Measurements from ENCODE around the gene TXNDC5. TPM values are rescaled to one million over a fixed set of nuclear protein-coding genes. Genes with fewer than 3 reads are reported as not detected.
"Not testable (repeated sequence)": the region's sequence is repeated elsewhere in the genome, so short reads cannot be mapped to it uniquely, and the experiment has no call there.

Gene TXNDC5
- total RNA-seq, 1 experiment from 2014 or later, result 373 TPM

DNA sequence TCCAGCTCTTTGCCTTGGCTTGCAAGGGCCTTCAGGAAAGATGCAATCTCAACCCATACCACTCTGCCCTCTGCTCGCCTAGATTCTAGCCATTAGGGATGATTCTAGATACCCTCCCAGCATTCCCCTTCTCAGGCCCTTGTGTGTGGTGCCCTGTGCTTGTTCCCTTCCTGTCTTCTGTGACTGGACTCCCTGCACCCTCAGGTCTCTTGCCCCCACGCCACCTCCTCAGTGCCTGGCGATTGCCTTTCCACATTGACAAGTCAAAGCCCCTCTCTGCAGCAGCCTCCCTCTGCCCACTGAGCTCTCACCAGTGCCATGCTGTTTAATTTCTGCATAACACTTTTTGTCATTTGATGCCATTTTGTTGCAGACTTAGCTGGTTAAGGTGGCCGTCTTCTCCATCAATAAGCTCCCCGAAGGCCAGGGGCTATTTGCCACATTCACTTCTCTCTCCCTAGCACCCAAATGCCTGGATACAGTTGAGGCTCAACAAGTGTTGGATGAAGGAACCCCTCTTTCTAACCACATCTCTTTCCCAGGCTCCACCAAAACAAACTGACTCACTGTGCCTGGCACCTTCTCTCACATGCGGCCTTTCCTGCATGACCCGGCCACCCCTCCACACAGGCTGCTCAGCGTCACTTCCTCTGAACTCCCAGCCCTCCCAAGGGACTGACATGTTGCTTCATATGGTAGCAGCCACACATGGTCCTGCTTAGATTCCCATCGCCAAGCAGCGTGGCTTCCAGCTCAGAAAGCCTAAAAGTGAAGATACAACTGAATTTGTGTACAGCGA is 4.6 kb upstream of the TXNDC5 start:
- DNase-seq (ENCODE audit: low read depth), result peak; percentile 82

GRCh38 chr6:7914311-7914710 is 3.7 kb upstream of the TXNDC5 start:
- no peak for DNase-seq (ENCODE audit: low read depth)

DNA sequence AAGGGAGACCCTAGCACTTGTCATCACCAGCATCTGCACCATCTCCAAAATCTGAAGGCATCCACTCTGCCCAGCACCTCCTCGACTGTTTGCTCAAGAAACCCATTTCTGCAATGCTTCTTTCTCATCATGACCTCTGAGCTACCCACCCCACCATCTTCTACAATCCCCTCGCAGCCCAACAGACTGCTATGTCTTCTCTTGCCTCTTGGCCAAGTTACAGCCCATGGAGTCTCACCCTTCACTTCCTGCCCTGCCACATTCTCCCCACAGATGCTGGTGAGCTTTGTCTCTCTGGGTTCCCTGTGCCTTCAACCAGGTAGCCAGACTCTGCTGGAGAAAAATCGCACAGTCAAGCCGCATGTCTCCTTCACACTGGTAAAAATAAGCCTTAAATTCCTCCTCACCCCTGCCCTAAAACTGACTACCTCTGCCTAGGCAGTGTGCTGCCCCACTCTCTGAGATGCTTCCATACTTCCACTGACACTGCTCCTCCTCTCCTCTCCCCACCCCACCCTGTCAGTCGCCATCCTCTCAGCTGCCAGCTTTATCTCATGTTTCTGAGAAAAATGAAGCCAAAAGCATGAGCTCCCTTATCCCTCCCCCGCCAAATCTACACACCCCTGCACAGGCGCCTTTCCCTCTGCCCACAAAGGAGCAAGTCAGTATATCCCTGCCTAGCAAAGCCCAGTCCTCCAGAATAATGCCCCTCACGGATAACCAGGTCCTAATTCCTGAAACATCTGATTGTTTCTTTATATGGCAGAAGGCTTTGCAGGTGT is 2.3 kb upstream of the TXNDC5 start:
- DNase-seq (ENCODE audit: low read depth), result no peak

DNA sequence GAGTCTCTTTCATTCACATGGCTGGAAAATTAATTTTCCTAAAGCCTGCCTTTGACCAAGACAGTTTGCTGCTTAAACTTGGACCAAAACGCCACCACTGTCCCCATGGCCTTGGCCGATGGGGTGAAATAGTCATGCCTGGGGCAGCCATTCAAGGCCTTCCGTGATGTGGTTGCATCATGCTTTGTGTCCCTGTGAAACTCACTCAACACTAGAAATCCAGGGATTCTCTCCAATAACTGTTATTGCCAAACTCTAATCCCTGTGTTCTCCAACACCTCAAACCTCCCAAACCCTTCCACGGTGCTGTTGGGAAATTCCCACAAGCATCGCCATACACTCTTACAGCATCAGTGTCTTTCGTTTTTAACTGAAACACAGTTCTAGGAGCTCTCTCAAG is 1.4 kb upstream of the TXNDC5 start:
- no peak for DNase-seq (ENCODE audit: low read depth)

DNA sequence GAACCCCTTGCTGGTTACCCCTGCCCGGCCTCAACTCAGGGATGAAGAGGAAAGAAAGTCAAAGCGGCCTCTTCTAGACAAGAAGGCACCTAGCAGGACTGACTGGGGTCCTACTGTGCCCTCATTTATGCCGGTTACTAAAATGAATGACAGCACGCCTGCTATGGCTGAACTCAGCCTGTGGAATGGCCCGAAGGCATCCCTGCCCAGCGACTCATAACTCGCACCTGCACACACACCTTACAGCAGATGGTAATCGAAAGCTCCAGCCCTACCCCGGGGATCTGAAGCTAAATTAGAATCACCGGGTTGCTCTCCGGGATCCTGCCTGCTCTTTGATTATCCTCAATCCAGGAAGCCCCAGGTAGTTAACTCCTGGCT is 747 bp upstream of the TXNDC5 start:
- DNase-seq (ENCODE audit: low read depth), result no peak

GRCh38 chr6:7910298-7910653 is 312 bp downstream of the TXNDC5 start:
- no peak for DNase-seq (ENCODE audit: low read depth)

DNA sequence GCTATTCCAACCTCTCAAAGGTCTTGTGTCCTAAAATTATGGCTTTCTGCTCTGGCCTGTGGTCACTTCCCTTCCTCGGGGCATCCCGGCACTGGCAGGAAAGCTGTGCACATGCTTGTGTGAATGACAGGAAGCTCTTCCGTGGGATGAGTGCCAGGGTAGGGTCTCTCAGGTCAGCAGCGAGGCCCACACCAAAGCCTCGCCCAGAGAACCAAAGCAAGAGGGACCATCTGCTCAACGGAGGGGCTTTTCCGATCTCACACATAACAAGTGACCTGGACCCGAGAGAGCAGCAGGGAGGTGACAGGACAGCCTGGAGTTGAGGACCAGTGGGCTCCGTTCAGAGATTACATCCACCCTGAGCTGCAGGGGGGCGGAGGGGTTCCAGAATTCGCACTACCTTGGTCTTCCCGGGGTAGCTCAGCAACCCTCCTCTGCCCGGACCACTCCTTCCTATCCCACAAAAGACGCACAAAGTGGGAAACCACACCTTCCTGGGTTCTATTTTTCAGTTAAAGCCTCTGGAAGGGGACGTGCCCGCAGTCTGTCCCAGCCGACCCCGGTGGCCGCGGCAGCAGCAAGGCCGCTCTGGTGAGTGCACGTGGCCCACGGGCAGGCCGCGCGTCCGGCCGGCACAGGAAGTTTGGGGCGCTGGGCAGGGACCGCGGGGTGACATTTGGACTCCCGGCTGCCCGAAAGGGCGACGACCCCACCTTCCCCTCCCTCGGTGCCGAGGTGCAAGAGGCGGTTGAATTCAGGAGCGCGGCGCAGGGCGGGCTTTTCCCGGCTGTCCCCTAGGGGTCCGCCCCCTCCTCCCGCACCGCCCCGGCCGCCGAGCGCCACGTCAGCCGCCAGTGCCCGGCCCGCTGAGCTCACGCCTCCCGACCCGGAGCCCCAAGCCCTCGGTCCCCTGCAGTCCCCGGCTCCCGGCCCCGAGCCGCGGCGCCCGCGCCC is 988 bp downstream of the TXNDC5 start:
- peak; percentile 81 for DNase-seq (ENCODE audit: low read depth)

DNA sequence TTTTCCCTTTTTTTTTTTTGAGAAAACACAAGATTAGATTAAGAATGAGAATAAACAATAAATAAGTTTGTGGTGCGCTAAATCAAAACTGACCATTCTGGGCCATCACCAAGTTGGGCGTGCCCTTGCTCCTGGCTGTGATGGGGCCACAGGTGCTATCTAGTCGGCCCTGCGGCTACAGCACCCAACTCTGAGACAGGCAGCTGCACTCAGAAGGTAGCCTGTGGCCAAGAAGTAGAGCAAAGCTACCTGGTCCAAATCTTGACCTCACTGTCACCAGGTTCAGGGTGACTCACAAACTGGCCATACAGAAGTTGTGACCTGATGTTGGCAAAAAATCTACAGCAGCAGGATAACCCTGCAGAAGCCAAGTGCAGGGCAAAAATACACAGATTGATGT is 3.4 kb downstream of the TXNDC5 start:
- DNase-seq (ENCODE audit: low read depth), result no peak

DNA sequence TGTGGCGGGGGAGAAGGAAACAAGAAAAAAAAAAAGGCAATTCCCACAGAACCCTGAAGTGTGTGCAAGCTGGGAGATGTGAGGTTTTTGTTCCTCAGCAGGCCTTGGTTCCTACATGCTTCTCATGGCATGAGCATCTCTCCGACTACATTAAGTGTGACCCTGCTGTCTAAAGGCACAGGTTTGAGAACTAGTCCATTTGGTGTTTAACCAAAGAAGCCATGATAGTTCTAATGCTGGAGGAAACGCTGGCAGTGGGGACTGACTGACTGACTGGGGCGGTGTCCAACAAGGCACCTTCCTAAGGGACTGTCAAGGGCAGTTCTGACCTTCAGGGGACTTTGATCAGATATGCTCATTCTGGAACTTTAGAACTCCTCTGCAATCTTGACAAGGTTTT is 3.8 kb downstream of the TXNDC5 start:
- DNase-seq (ENCODE audit: low read depth), result no peak

- DNase-seq (ENCODE audit: low read depth), result no peak
Measured at GRCh38 chr6:7905416-7905815, 5.2 kb downstream of the TXNDC5 start.

DNA sequence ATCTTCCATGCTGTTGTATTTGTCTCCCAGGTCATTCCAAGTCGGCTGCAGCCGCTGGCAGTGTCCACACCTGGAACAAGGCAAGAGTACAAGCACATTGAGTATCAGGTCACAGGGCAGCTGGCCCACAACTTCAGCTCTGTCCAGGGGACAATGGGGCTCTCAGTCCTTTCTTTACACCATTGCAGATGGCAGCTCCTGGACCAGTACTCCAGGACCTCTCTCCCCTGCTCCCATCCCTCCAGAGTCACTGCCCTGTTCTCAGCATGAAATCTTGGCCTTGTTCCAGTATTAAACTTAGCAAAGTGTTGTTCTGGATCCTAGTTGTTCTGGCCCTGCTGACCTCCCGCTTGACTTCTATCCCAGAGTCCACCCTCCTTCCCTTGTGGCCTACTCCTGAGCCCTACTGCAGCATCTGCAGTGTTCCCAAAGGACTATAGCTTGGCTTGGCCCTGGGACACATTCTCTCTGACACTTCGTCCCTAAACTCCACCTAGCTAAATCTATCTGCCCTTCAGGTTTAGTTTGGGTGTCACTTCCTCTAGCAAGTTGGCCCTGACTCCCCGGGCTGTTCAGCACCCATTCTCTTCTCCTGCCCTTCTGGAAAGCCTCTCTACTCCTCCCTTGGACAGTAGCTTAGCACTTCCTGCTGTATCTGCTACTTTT is 5.8 kb downstream of the TXNDC5 start:
- DNase-seq (ENCODE audit: low read depth), result no peak

DNA sequence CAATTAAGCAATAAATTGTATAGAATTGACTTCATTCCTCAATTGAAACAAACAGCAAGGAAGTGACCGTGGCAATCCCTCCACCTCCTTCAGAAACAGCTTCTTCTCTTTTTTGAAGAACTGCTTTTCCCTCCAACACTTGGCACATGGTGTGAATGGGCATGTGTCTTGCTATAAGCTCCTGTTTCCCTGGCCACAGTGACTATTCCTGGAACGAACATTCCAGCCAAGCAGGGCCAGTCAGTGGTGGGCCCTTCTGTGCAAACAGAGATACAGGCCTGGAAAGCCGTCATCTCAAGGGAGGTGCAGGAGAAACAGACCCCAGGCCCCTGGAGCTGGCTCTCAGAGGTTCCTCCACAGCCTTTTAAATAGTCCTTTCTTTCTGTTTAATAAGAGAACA is 6.9 kb downstream of the TXNDC5 start:
- no peak for DNase-seq (ENCODE audit: low read depth)

GRCh38 chr6:7902867-7903266 is 7.7 kb downstream of the TXNDC5 start:
- no peak for DNase-seq (ENCODE audit: low read depth)

DNA sequence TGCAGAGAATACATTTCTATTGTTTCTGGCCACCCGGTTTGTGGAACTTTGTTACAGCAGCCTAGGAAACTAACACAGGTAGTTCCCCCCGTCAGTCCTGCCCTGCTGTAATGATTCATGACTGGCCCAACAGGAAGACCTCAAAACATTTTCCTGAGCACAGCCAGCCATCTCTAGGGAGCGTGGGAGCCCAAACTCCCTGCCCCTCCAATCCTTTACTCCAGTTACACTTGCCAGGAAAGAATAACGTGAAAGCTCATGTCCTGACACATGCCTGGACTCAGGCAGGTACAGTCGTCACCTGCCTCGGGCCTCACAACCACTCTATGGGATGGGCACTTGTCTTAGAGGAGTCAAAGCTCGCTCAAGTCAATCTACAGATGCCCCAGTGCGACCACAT is 8.4 kb downstream of the TXNDC5 start:
- DNase-seq (ENCODE audit: low read depth), result no peak

GRCh38 chr6:7901780-7902179 is 8.8 kb downstream of the TXNDC5 start:
- no peak for DNase-seq (ENCODE audit: low read depth)

GRCh38 chr6:7901056-7901455 is 9.5 kb downstream of the TXNDC5 start:
- DNase-seq (ENCODE audit: low read depth), result no peak

DNA sequence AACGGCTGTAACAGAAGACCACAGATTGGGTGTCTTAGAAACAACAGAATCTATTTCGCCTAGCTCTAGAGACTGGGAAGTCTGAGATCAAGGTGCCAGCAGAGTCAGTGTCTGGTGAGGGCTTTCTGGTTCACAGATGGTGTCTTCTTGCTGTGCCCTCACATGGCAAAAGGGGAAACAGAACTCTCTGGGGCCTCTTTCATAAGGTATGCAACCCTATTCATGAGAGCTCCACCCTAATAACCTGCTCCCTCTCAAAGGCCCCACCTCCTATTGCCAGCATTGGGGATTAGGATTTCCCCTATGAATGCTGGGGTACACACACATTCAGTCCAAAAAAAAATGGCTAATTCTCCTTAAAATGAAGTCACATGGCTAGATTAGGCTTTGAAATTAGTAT is 10.0 kb downstream of the TXNDC5 start:
- no peak for DNase-seq (ENCODE audit: low read depth)

DNA sequence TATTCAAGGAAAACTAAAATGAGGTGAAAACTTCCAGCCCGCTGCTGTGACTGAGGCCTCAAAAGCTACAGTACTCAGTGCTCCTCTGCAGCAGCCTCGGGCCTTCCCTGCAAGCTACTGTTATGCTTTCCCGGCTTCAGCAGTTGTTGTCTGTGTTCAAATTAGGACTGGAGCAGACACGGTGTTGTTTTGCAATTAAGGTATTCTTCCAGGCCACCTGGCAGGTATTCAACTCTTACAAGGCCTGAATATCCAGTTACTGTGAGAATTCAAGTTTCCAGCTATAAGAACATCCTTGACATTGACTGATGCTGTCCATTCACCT is 10.7 kb downstream of the TXNDC5 start:
- DNase-seq (ENCODE audit: low read depth), result no peak

DNA sequence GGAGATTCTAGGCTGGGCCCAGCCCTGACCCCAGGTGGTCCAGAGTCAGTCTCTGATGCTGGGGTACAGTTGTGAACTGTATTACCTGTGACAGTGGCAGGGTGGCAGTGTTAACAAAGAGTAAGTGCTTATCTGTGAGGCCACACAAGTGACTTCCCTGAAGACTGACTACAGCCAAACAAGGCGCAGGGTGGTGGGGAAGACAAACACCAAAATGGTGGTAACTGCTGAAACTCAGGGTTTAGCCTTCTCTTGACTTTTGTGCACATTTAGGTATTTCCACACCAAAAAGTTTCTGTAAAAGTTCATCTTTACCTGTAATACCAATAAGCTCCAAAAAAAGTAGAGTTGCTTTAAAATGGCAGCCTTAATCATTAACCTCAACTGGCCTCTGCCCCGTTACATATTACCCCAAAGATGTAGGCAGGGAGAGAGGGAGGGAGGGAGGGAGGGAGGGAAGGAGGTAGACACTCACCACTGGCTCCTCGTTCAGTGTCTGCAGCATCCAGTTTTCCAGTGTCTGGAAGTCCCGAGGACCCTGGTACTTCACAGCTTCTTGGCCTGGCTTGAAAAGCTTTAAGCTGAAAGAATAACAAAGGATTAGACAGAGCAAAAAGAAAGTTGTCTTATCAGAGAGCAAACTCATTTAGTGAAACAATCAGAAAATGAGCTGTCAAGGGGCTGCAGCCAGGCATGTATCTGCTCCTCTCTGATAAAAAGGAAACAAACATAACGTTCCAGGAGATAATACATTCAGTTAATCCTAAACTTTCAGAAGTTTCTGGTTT is 11.3 kb downstream of the TXNDC5 start:
- no peak for DNase-seq (ENCODE audit: low read depth)

GRCh38 chr6:7898193-7898586 is 12.4 kb downstream of the TXNDC5 start:
- DNase-seq (ENCODE audit: low read depth), result not testable (repeated sequence)
